H1 (cell line): Measurements from ENCODE around the gene SGMS1. TPM values are rescaled to one million over a fixed set of nuclear protein-coding genes. Genes with fewer than 3 reads are reported as not detected.
A peak's percentile ranks its signal among the peaks of the same experiment; 100 is the strongest.

Source experiments
- CTCF ChIA-PET: fragments of 300-600 bp; sonication (Branson Sonifier 250); formaldehyde crosslinking; loops from one replicate; lab custom pipeline; 2021; ENCODE audit not compliant: partially characterized antibody; lab: Charles Lee
- POLR2A ChIA-PET: fragments of 300-600 bp; sonication (Branson Sonifier 250); formaldehyde crosslinking; loops from one replicate; lab custom pipeline; 2021; ENCODE audit warnings: inconsistent platforms; ENCODE audit not compliant: partially characterized antibody; lab: Charles Lee
- DNase-seq, 2 experiments: peaks; one replicate each; pipeline versions ENCODE4 v3.0.0 to v3.0.0-alpha.2; 2010 to 2022; ENCODE audit warnings: low spot score in 2 of 2, low read depth in 1 of 2, mixed read lengths in 1 of 2
- FAIRE-seq: peaks from 2 replicates; lab custom pipeline; 2011; peaks lifted over from hg19 to GRCh38; lab: Jason Lieb, UNC
- H2AFZ ChIP-seq: 2 replicates; pipeline ENCODE4 v1.8.1; 2012; ENCODE audit warnings: low read length, inconsistent platforms
- H2AK5ac ChIP-seq: 2 replicates; pipeline ENCODE4 v1.6.1; 2013; ENCODE audit warnings: low read depth, low read length
- H2BK120ac ChIP-seq: replicated peaks from 2 replicates; pipeline ENCODE3; 2013; ENCODE audit warnings: low read depth, low read length, inconsistent platforms
- H2BK12ac ChIP-seq: 2 replicates; pipeline ENCODE4 v1.6.1; 2013; ENCODE audit warnings: low read depth, low read length
- H2BK15ac ChIP-seq: 2 replicates; pipeline ENCODE4 v1.6.1; 2013; ENCODE audit warnings: low read length
- H2BK20ac ChIP-seq: 2 replicates; pipeline ENCODE4 v1.6.1; 2013; ENCODE audit warnings: low read length
- H2BK5ac ChIP-seq: 2 replicates; pipeline ENCODE4 v1.6.1; 2013; ENCODE audit warnings: low read depth, low read length
- H3K14ac ChIP-seq: 2 replicates; pipeline ENCODE4 v1.6.1; 2013; ENCODE audit warnings: inconsistent platforms; ENCODE audit not compliant: insufficient read length
- H3K18ac ChIP-seq: 2 replicates; pipeline ENCODE4 v1.6.1; 2013; ENCODE audit warnings: low read length; ENCODE audit errors: extremely low read depth
- H3K23ac ChIP-seq: 2 replicates; pipeline ENCODE4 v1.6.1; 2013; ENCODE audit warnings: inconsistent platforms; ENCODE audit not compliant: insufficient read length
- H3K23me2 ChIP-seq: 2 replicates; pipeline ENCODE4 v1.6.1; 2013; ENCODE audit warnings: low read depth, low read length
- H3K27ac ChIP-seq: 2 replicates; pipeline ENCODE4 v1.6.1; 2011; ENCODE audit warnings: low read depth, low read length, inconsistent platforms
- H3K27me3 ChIP-seq, 4 experiments: replicated peaks in 1 of 4; 1 replicate in 1 of 4; 2 replicates in 3 of 4; pipeline versions ENCODE4 v1.6.1 to v1.8.1; 2011 to 2013; ENCODE audit warnings: low read length in 3 of 4, mild to moderate bottlenecking in 3 of 4, inconsistent platforms in 2 of 4, mixed read lengths in 2 of 4, moderate library complexity in 1 of 4; ENCODE audit not compliant: control insufficient read depth in 3 of 4, insufficient read depth in 3 of 4; ENCODE audit errors: extremely low read depth in 1 of 4
- H3K36me3 ChIP-seq, 4 experiments: 2 replicates each; pipeline versions ENCODE4 v1.6.1 to v1.8.1; 2011 to 2013; ENCODE audit warnings: mild to moderate bottlenecking in 4 of 4, low read length in 3 of 4, moderate library complexity in 2 of 4, control low read depth in 1 of 4, inconsistent platforms in 1 of 4; ENCODE audit not compliant: insufficient read depth in 4 of 4, control insufficient read depth in 2 of 4
- H3K4ac ChIP-seq: replicated peaks from 2 replicates; pipeline ENCODE3; 2013; ENCODE audit warnings: low read length, low read depth, mixed read lengths, inconsistent platforms; ENCODE audit not compliant: insufficient read length
- H3K4me1 ChIP-seq, 4 experiments: replicated peaks in 1 of 4; 1 replicate in 1 of 4; 2 replicates in 3 of 4; pipeline versions ENCODE4 v1.6.1 to v1.8.1; 2011 to 2013; ENCODE audit warnings: low read length in 3 of 4, inconsistent platforms in 2 of 4, mixed read lengths in 1 of 4; ENCODE audit not compliant: insufficient read depth in 4 of 4, control insufficient read depth in 3 of 4
- H3K4me2 ChIP-seq, 2 experiments: 2 replicates each; pipeline versions ENCODE4 v1.6.1 to v1.8.1; 2011 to 2013; ENCODE audit warnings: low read depth in 2 of 2, low read length in 2 of 2, control low read depth in 1 of 2, inconsistent platforms in 1 of 2, mild to moderate bottlenecking in 1 of 2; ENCODE audit not compliant: insufficient read depth in 1 of 2
- H3K4me3 ChIP-seq, 4 experiments: fragments of 200-600, 300-600 bp in 1 of 4; sonication (generic), shearing (Covaris generic), sonication (Bioruptor Twin) in 1 of 4; 2 replicates each; pipeline versions ENCODE4 v1.5.1 to v1.8.1; 2011 to 2016; ENCODE audit warnings: low read length in 4 of 4, low read depth in 3 of 4, control low read depth in 2 of 4, inconsistent platforms in 2 of 4, mild to moderate bottlenecking in 2 of 4, mixed read lengths in 1 of 4, moderate library complexity in 1 of 4; ENCODE audit not compliant: insufficient read depth in 2 of 4; ENCODE audit errors: extremely low read depth in 1 of 4
- H3K56ac ChIP-seq: replicated peaks from 2 replicates; pipeline ENCODE3; 2013; ENCODE audit warnings: low read depth, mild to moderate bottlenecking, mixed read lengths, low read length, inconsistent platforms; ENCODE audit not compliant: insufficient read length
- H3K79me1 ChIP-seq: 2 replicates; pipeline ENCODE4 v1.6.1; 2013; ENCODE audit warnings: low read depth, low read length, control low read depth
- H3K79me2 ChIP-seq, 2 experiments: 2 replicates each; pipeline versions ENCODE4 v1.6.1 to v1.8.1; 2012 to 2013; ENCODE audit warnings: low read length in 2 of 2, mild to moderate bottlenecking in 2 of 2, inconsistent platforms in 1 of 2; ENCODE audit not compliant: insufficient read depth in 2 of 2, control insufficient read depth in 1 of 2
- H3K9ac ChIP-seq, 4 experiments: replicated peaks in 1 of 4; 1 replicate in 1 of 4; 2 replicates in 3 of 4; pipeline versions ENCODE4 v1.6.1 to v1.8.1; 2011 to 2013; ENCODE audit warnings: low read depth in 3 of 4, low read length in 3 of 4, control low read depth in 2 of 4, mild to moderate bottlenecking in 2 of 4, moderate library complexity in 2 of 4, inconsistent platforms in 1 of 4; ENCODE audit errors: extremely low read depth in 1 of 4
- H3K9me3 ChIP-seq, 2 experiments: 2 replicates each; pipeline versions ENCODE4 v1.6.1 to v1.8.1; 2012 to 2013; ENCODE audit warnings: mild to moderate bottlenecking in 2 of 2, moderate library complexity in 2 of 2, control low read depth in 1 of 2, inconsistent platforms in 1 of 2, low read depth in 1 of 2, low read length in 1 of 2, mixed read lengths in 1 of 2; ENCODE audit not compliant: insufficient read depth in 2 of 2
- H4K20me1 ChIP-seq, 2 experiments: replicated peaks in 1 of 2; 2 replicates each; pipeline versions ENCODE3 to v1.8.1; 2011 to 2013; ENCODE audit warnings: inconsistent platforms in 2 of 2, low read length in 2 of 2, mild to moderate bottlenecking in 1 of 2; ENCODE audit not compliant: insufficient read depth in 2 of 2, control insufficient read depth in 1 of 2
- H4K5ac ChIP-seq: 2 replicates; pipeline ENCODE4 v1.6.1; 2013; ENCODE audit warnings: low read length, low read depth, mixed read lengths, inconsistent platforms; ENCODE audit not compliant: insufficient read length
- H4K8ac ChIP-seq: 2 replicates; pipeline ENCODE4 v1.8.0; 2013; ENCODE audit warnings: mild to moderate bottlenecking, moderate library complexity, low read length, inconsistent platforms; ENCODE audit not compliant: insufficient read depth; ENCODE audit errors: extremely low read depth
- H4K91ac ChIP-seq: replicated peaks from 2 replicates; pipeline ENCODE3; 2013; ENCODE audit warnings: low read length, mixed read lengths, inconsistent platforms; ENCODE audit not compliant: insufficient read length
- CTBP2 ChIP-seq: IDR thresholded peaks from 2 replicates; pipeline ENCODE4 v1.7.0; 2011; ENCODE audit warnings: borderline replicate concordance, mild to moderate bottlenecking, moderate library complexity, mixed read lengths, low read length; ENCODE audit not compliant: insufficient read depth, insufficient read length
- NRF1 ChIP-seq: IDR thresholded peaks from 2 replicates; pipeline ENCODE4 v1.6.1; 2011; ENCODE audit warnings: mild to moderate bottlenecking, low read depth, low read length, improper control_type of control experiment
- PHF8 ChIP-seq: fragments of 200-600 bp; sonication (generic); conservative IDR thresholded peaks from 2 replicates; pipeline ENCODE4 v1.7.1; 2012; ENCODE audit warnings: low read depth, mild to moderate bottlenecking, inconsistent platforms, low read length, moderate library complexity
- RBBP5 ChIP-seq: IDR thresholded peaks from 2 replicates; pipeline ENCODE4 v1.7.1; 2012; ENCODE audit warnings: low read depth, mild to moderate bottlenecking, inconsistent platforms, low read length, moderate library complexity, borderline replicate concordance
- SAP30 ChIP-seq: fragments of 300-600 bp; sonication (generic); IDR thresholded peaks from 2 replicates; pipeline ENCODE4 v1.7.1; 2012; ENCODE audit warnings: low read length, moderate library complexity, mild to moderate bottlenecking, inconsistent platforms; ENCODE audit not compliant: insufficient read depth, insufficient replicate concordance
- SP2 ChIP-seq: IDR thresholded peaks from 2 replicates; pipeline ENCODE4 v1.6.1; 2012; ENCODE audit warnings: mild to moderate bottlenecking, low read length, inconsistent platforms
- TAF7 ChIP-seq: optimal IDR thresholded peaks from 2 replicates; pipeline ENCODE3; 2011; ENCODE audit warnings: low read depth, mild to moderate bottlenecking, inconsistent platforms, low read length, moderate library complexity, borderline replicate concordance
- WGBS, 2 experiments: shearing (Covaris generic) in 1 of 2; methylation state at CpG; one replicate each; pipeline versions ENCODE4 v1.1.6 to v1.1.7; 2013 to 2015; ENCODE audit warnings: low lambda C conversion rate in 2 of 2, mixed read lengths in 2 of 2, inconsistent platforms in 1 of 2, low coverage in 1 of 2, missing lambda C conversion rate in 1 of 2; ENCODE audit not compliant: insufficient replicate concordance in 2 of 2, insufficient coverage in 1 of 2, insufficient read length in 1 of 2; ENCODE audit errors: extremely low coverage in 1 of 2, missing lambda C conversion rate in 1 of 2; 5-methylcytosine and 5-hydroxymethylcytosine counted together
- polyA plus RNA-seq, 7 experiments: library from polyadenylated mRNA; depleted of rRNA in 3 of 7; stranded (reverse) in 5 of 7; unstranded in 2 of 7; fragments of >200 nt in 5 of 7; fragments of 200-250 nt in 2 of 7; gene quantifications; 1 replicate in 5 of 7; 2 replicates in 1 of 7; 4 replicates in 1 of 7; pipeline versions ENCODE4 v1.2.1 to v1.2.3, GENCODE V29; 2011 to 2013; ENCODE audit warnings: missing spikeins in 2 of 7, mixed read lengths in 2 of 7
- total RNA-seq: library from RNA; stranded (reverse); fragmentation: NEBNext Ultra II Directional; extraction: Animal tissue kit (Norgen Biotek cat#: 25700); gene quantifications from 2 replicates; pipeline ENCODE4 v1.2.1, GENCODE V29; 2021
- TF ChIP-seq, protein P1 (sequence below): IDR thresholded peaks from 2 replicates; pipeline ENCODE4 v1.6.1; 2011; ENCODE audit warnings: low read depth, mild to moderate bottlenecking, low read length; ENCODE audit not compliant: insufficient read depth
- TF ChIP-seq, protein P2 (sequence below): IDR thresholded peaks from 2 replicates; pipeline ENCODE4 v1.6.1; 2012; ENCODE audit warnings: inconsistent platforms
- TF ChIP-seq, protein P3 (sequence below): IDR thresholded peaks from 2 replicates; pipeline ENCODE4 v1.6.1; 2012; ENCODE audit warnings: low read length, inconsistent platforms

Gene SGMS1
- total and polyA plus RNA-seq, 2 of the 8 experiments (the other 6 are each of a cell fraction or from before 2014, with no cell fraction given), result 6.0 to 15.6 TPM

DNA sequence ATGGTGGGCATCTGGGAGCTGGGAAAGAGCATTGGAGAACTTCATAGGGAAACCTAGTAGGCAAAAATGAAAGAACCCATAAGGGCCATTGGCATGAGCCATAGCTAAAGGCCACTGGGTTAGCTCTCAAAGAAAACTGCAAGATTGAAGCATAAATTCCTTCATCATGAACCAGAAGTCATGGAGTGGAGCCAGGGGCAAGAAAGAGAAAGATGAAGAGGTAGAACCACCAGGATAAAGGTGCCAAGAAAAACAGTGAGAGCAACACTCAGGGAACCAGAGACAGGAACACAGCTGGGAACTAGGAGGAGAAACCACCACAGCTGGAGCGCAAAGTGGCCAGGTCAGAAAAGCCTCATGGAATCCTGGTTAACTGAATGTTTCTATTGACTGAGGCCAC is 11.5 kb upstream of the SGMS1 start:
- H3K4me1 ChIP-seq, result peaks cover 0 to under 1% (median 0%) of the 10 kb centered on the region in 4 experiments; a peak in 4 of 7 replicates
- H2AK5ac ChIP-seq, result no peak overlapping the region
- H3K23me2 ChIP-seq, result no peaks in the 10 kb centered on the region
- POLR2A ChIA-PET, result interaction anchor here (3.6 kb wide), 1 partner anchor 10 kb away, joined by 21 read pairs; no protein-coding TSS in a partner anchor
- no peak overlapping the region for H4K91ac ChIP-seq
- H2BK20ac ChIP-seq, result 0 out of 2 replicates have a peak overlapping the region, but pooled peaks have one; percentile 35
- no peaks in the 10 kb centered on the region for H3K79me1 ChIP-seq
- no peaks in the 10 kb centered on the region for H4K20me1 ChIP-seq
- peaks cover 0 to 1% (median 0%) of the 10 kb centered on the region in 4 experiments; a peak in 1 of 7 replicates for H3K27me3 ChIP-seq
- no peak for DNase-seq
- H2BK120ac ChIP-seq, result no peak overlapping the region
- H3K27ac ChIP-seq, result no peak overlapping the region
- H3K23ac ChIP-seq, result no peak overlapping the region
- no peaks in the 10 kb centered on the region for H3K9me3 ChIP-seq
- no peak overlapping the region for H2BK5ac ChIP-seq
- 93% methylated on average over 1 of the region's 1 CpG; no CpG with 5 or more reads in 1 of the 2 experiments for WGBS, 2 experiments
- H3K4ac ChIP-seq, result no peak overlapping the region
- no peaks in the 10 kb centered on the region for H3K79me2 ChIP-seq
- no peak overlapping the region for H4K8ac ChIP-seq
- 0 out of 2 replicates have a peak overlapping the region, but pooled peaks have one; percentile 61 for H2BK15ac ChIP-seq
- no peak overlapping the region for H4K5ac ChIP-seq
- no peak overlapping the region for H3K14ac ChIP-seq
- H2AFZ ChIP-seq, result no peak overlapping the region
- no peak overlapping the region for H3K9ac ChIP-seq
- CTCF ChIA-PET, result interaction anchor here (0.7 to 2.0 kb wide), 3 partner anchors 13 to 900 kb away, joined by 3 to 7 read pairs (median 5); no protein-coding TSS in a partner anchor
- H3K36me3 ChIP-seq, result no peaks in the 10 kb centered on the region
- no peak overlapping the region for H3K56ac ChIP-seq
- H3K18ac ChIP-seq, result no peak overlapping the region
- no peak overlapping the region for H3K4me3 ChIP-seq
- FAIRE-seq, result no peak
- no peak overlapping the region for H3K4me2 ChIP-seq
- no peak overlapping the region for H2BK12ac ChIP-seq
- TF ChIP-seq SP2, result no peak
- TF ChIP-seq PHF8, result no peak
- TF ChIP-seq, protein P1, sequence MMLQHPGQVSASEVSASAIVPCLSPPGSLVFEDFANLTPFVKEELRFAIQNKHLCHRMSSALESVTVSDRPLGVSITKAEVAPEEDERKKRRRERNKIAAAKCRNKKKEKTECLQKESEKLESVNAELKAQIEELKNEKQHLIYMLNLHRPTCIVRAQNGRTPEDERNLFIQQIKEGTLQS, result no peak
- TF ChIP-seq SAP30, result no peak
- TF ChIP-seq, protein P2, sequence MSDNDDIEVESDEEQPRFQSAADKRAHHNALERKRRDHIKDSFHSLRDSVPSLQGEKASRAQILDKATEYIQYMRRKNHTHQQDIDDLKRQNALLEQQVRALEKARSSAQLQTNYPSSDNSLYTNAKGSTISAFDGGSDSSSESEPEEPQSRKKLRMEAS, result no peak
- TF ChIP-seq, protein P3, sequence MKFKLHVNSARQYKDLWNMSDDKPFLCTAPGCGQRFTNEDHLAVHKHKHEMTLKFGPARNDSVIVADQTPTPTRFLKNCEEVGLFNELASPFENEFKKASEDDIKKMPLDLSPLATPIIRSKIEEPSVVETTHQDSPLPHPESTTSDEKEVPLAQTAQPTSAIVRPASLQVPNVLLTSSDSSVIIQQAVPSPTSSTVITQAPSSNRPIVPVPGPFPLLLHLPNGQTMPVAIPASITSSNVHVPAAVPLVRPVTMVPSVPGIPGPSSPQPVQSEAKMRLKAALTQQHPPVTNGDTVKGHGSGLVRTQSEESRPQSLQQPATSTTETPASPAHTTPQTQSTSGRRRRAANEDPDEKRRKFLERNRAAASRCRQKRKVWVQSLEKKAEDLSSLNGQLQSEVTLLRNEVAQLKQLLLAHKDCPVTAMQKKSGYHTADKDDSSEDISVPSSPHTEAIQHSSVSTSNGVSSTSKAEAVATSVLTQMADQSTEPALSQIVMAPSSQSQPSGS, result no peak
- TF ChIP-seq CTBP2, result no peak
- TF ChIP-seq RBBP5, result no peak
- no peak for TF ChIP-seq TAF7
- TF ChIP-seq NRF1, result no peak
